ENCODE results near the gene SLC6A1.

SLC6A1 gene

DNA sequence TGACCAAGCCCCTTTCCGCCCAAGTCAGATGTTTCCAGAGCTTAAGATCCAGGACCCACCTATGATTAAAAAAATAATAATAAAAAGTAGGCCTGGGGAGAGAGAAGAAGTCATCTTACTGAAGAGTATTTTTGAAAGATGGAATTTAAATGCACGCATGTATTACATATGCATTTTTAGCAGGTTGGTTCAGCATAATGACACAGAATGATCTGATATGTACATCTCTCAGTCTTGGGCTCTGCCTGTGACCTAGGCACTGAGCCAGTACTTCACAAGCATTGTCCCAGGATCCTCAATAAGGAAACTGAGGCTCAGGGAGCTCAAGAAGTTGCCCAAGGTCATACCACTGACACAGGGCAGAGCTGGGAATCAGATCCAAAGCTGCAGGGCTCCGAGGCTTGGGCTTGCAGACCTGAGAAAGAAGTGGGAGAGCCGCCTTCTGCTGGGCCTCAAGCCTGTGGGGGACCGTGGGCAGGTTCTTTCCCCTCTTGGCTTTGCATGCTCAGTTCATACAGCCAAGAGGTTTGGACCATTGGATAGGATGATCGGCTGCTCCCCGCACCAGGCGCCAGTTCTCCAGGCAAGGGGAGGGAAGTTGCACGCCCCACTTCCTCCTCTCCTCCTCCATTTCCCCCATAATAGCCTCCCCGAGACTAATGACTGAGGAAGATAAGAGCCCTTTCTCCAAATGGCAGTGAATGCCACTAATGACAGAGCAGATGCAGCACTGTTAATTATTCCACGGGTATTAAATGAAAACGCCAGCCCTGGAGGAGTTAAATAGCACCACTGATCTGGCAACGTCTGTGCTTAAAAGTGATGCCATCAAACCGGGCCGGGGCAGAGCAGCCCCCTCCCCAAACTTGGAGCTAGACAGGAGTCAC is 6.9 kb downstream of the SLC6A1 start:
- FAIRE-seq: no peak

DNA sequence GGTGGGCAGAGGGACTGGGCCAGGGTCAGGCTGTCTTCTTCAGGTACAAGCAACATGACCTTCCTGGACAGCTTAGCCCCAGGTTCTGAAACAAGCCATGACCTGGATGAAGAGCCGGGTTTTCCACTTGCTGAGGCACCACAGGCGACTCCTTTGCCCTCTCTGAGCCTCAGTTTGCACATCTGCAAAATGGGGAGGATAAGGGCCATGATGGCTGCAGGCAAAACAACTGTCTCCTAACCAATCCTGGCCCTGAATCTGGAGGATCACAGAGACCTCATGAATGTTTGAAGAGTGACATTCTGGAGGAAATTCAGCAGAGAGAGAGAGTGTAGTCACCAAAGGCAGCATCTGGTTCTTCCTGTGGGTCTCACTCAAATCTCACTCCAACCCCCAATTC is 8.0 kb downstream of the SLC6A1 start:
- no peak for DNase-seq (ENCODE audit: insufficient read length, low spot score)
- TF ChIP-seq POLR2AphosphoS5 (IDR thresholded peaks at IDR 0.05; ENCODE audit: low read depth, low read length) (no peak), TAF1 (IDR thresholded peaks at IDR 0.05; ENCODE audit: low read depth, low read length) (no peak)
- no peak for FAIRE-seq

More for the DNA sequence above, 6.9 kb downstream of the SLC6A1 start:
- TF ChIP-seq POLR2AphosphoS5 (IDR thresholded peaks at IDR 0.05; ENCODE audit: low read depth, low read length): no peak
- TF ChIP-seq TAF1 (IDR thresholded peaks at IDR 0.05; ENCODE audit: low read depth, low read length): no peak
- TF ChIP-seq POLR2A (IDR thresholded peaks at IDR 0.05; ENCODE audit: low read depth, low read length): no peak
- TF ChIP-seq SPI1 (IDR thresholded peaks at IDR 0.05; ENCODE audit: low read depth, low read length): no peak
- no peak for TF ChIP-seq POU2F2 (IDR thresholded peaks at IDR 0.05; ENCODE audit: low read depth, low read length)
- TF ChIP-seq PAX5 (IDR thresholded peaks at IDR 0.05; ENCODE audit: insufficient read depth, low read length, severe bottlenecking): no peak
- no peak for DNase-seq (ENCODE audit: insufficient read length, low spot score)

DNA sequence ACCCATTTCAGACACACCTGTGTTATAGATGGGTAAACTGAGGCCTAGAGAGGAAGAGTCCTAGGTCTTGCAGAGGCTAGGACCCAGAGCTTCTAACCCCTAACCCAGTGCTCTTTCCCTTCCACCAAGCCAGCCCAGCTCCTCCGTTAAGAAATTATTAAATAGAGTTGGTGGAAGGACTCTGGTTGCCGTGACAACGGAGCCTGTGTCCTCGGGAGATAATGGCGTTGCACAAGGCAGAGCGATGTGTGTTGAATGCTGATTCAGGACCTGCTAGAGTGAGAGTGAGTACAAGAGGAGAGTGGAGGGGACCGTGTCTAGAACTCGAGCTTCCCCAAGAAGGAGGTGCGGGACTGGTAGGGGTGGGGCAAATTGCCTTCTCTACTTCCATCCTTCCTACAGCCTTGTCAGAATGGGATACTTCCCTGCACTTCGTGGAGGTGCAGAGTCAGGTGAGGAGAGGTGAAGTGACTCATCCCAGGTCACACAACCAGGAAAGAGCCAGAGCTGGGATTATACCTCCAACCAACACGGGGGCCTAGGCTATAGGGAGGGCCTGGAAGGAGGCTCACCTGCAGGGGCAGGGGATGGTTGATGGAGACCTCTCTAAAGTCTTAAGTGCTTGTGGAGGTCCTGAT is 8.6 kb downstream of the SLC6A1 start:
- FAIRE-seq (no peak), DNase-seq (ENCODE audit: insufficient read length, low spot score) (no peak)
- no peak for TF ChIP-seq POU2F2 (IDR thresholded peaks at IDR 0.05; ENCODE audit: low read depth, low read length)
- TF ChIP-seq POLR2A (IDR thresholded peaks at IDR 0.05; ENCODE audit: low read depth, low read length): no peak
- TF ChIP-seq SPI1 (IDR thresholded peaks at IDR 0.05; ENCODE audit: low read depth, low read length): no peak
- TF ChIP-seq TAF1 (IDR thresholded peaks at IDR 0.05; ENCODE audit: low read depth, low read length): no peak
- no peak for TF ChIP-seq POLR2AphosphoS5 (IDR thresholded peaks at IDR 0.05; ENCODE audit: low read depth, low read length)
- TF ChIP-seq PAX5 (IDR thresholded peaks at IDR 0.05; ENCODE audit: insufficient read depth, low read length, severe bottlenecking): no peak

DNA sequence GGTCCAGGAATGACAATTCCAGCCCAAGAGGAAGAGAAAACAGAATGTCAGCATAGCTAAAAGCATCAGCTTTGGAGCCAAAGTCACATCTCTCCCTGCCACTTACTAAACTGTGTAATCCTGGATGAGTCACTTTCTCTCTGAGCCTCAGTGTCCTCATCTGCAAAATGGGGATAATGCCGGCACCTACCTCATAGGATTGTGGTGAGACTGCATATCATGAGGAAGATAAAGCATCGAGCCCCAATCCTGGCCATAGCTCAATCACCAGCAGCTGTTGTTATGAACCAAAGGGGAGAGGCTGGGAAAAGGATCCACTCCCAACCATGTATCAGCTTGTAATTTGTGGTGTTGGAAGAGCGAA is 9.1 kb downstream of the SLC6A1 start:
- no peak for TF ChIP-seq POLR2A (IDR thresholded peaks at IDR 0.05; ENCODE audit: low read depth, low read length)
- no peak for TF ChIP-seq TAF1 (IDR thresholded peaks at IDR 0.05; ENCODE audit: low read depth, low read length)
- TF ChIP-seq POLR2AphosphoS5 (IDR thresholded peaks at IDR 0.05; ENCODE audit: low read depth, low read length): no peak
- TF ChIP-seq POU2F2 (IDR thresholded peaks at IDR 0.05; ENCODE audit: low read depth, low read length): no peak
- no peak for TF ChIP-seq SPI1 (IDR thresholded peaks at IDR 0.05; ENCODE audit: low read depth, low read length)
- TF ChIP-seq PAX5 (IDR thresholded peaks at IDR 0.05; ENCODE audit: insufficient read depth, low read length, severe bottlenecking): no peak
- no peak for FAIRE-seq
- no peak for DNase-seq (ENCODE audit: insufficient read length, low spot score)

DNA sequence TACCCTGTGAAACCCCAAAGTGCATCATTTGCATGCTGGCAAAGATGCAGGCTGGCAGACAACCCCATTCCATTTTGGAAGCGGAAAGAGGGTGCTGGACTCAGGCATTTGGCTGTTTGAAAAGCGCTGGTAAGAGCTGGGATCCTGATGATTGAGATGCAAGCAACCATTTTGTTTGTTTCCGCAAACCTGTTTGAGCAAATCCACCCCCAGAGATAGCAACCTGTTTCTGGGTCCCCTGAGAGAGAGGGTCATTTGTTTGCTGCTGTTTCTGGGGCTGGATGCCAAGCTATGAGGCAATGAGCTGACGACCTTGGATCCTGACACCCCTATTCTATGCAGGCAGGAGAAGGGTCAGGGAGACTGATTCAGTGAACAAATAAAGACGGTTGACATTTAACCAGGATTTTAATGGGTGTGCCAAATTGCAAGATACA is 9.8 kb downstream of the SLC6A1 start:
- DNase-seq (ENCODE audit: insufficient read length, low spot score): no peak
- no peak for TF ChIP-seq SPI1 (IDR thresholded peaks at IDR 0.05; ENCODE audit: low read depth, low read length)
- no peak for TF ChIP-seq TAF1 (IDR thresholded peaks at IDR 0.05; ENCODE audit: low read depth, low read length)
- TF ChIP-seq PAX5 (IDR thresholded peaks at IDR 0.05; ENCODE audit: insufficient read depth, low read length, severe bottlenecking): no peak
- no peak for TF ChIP-seq POLR2AphosphoS5 (IDR thresholded peaks at IDR 0.05; ENCODE audit: low read depth, low read length)
- TF ChIP-seq POU2F2 (IDR thresholded peaks at IDR 0.05; ENCODE audit: low read depth, low read length): no peak
- no peak for TF ChIP-seq POLR2A (IDR thresholded peaks at IDR 0.05; ENCODE audit: low read depth, low read length)
- FAIRE-seq: no peak

DNA sequence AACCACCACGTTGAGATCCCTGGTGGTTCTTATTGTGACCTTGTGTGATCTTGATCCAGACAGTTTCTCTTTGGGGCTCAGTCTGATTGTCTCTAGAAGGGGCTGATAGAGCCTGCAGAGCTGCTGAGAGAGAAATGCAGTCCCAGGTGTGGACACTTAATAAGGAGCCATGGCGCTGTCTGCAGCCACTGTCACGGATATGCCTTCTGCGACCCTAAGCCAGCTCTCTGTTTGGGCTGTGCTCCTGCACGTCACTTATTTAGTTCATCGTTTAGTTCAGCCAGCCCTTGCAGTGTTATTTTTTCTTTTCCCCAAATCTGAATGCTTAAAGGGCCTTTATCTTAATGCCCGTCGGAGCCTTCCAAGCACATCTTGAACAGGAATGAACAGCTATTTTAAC is 12.0 kb downstream of the SLC6A1 start:
- FAIRE-seq (no peak), DNase-seq (ENCODE audit: insufficient read length, low spot score) (no peak)
- no peak for TF ChIP-seq POU2F2 (IDR thresholded peaks at IDR 0.05; ENCODE audit: low read depth, low read length)
- no peak for TF ChIP-seq PAX5 (IDR thresholded peaks at IDR 0.05; ENCODE audit: insufficient read depth, low read length, severe bottlenecking)
- TF ChIP-seq POLR2A (IDR thresholded peaks at IDR 0.05; ENCODE audit: low read depth, low read length): no peak
- no peak for TF ChIP-seq TAF1 (IDR thresholded peaks at IDR 0.05; ENCODE audit: low read depth, low read length)
- no peak for TF ChIP-seq SPI1 (IDR thresholded peaks at IDR 0.05; ENCODE audit: low read depth, low read length)
- no peak for TF ChIP-seq POLR2AphosphoS5 (IDR thresholded peaks at IDR 0.05; ENCODE audit: low read depth, low read length)

DNA sequence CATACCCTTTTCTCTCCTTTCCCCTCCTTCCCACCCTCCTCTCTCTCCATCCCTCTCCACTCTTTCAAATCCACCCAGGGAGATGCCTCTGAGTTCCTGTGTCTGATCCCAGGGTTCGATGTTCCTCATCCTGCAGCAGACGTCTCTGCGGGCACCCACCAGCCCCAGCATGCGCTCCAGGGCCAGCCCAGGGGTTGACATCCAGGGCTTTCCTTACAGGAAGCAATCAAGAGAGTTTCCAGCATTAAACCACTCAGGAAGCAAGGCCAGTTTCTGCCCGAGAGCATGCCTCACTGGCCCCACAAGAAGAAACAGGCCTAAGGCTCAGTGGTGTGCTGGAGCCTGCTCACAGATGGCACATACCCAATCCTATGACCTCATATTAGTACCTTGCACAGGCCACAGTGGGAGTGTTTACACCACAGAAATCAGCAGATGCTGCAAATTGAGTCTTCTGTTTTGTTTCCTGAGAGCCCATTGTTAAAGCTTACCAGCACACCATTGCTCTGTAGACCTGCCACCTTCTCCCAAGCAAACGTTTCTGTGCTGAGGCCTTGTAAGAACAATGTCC is 13.2 kb downstream of the SLC6A1 start:
- FAIRE-seq (no peak), DNase-seq (ENCODE audit: insufficient read length, low spot score) (no peak)
- TF ChIP-seq PAX5 (IDR thresholded peaks at IDR 0.05; ENCODE audit: insufficient read depth, low read length, severe bottlenecking): no peak
- TF ChIP-seq POLR2AphosphoS5 (IDR thresholded peaks at IDR 0.05; ENCODE audit: low read depth, low read length): no peak

DNA sequence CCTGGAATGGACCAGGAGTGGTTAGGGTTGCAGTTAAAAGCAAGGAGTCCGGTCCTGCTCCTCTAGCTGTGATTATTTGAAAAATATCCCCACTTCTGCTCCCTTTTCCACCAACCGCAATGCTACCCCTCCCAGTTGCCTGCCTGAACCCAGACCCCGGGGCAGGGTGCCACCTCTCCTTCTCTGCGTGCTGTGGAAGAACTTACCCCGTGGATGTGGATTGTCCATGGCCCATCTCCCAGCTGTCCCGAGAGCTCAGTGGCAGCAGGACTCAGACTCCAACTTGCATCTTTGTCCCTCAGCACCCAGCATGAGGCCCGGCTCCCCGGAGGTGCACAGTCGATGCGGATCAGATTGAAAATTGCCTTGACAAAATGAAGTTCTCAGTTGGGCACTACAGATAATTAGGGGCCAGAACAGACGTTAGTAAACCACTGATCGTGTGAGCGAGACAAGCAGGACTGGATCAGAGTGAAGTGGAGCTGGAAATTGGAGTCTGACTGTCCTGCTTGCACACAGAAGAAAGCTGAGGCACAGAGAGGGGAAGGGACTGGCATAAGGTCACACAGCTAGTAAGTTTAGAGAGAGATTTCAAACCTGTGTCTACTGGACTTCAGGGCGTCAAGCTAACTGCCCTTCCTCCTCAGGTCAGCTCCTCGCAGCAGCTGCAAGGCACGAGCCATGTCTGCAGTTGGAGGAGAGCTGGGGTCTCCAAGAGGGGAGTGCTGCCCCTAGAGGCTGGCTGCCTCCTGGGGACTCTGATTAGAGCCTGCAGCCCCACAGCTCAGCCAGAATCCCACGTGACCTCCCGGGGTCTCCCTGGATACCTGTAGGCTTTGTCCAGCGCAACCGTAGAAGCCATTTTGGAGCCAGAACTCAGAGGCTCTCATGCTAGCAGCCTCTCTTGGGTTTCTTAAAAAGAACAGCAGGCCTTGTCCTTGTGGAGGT is 14.7 kb downstream of the SLC6A1 start:
- DNase-seq (ENCODE audit: insufficient read length, low spot score): no peak
- TF ChIP-seq POU2F2 (IDR thresholded peaks at IDR 0.05; ENCODE audit: low read depth, low read length): no peak
- TF ChIP-seq TAF1 (IDR thresholded peaks at IDR 0.05; ENCODE audit: low read depth, low read length): no peak
- no peak for TF ChIP-seq POLR2A (IDR thresholded peaks at IDR 0.05; ENCODE audit: low read depth, low read length)
- no peak for TF ChIP-seq POLR2AphosphoS5 (IDR thresholded peaks at IDR 0.05; ENCODE audit: low read depth, low read length)
- TF ChIP-seq PAX5 (IDR thresholded peaks at IDR 0.05; ENCODE audit: insufficient read depth, low read length, severe bottlenecking): no peak
- TF ChIP-seq SPI1 (IDR thresholded peaks at IDR 0.05; ENCODE audit: low read depth, low read length): no peak
- no peak for FAIRE-seq

DNA sequence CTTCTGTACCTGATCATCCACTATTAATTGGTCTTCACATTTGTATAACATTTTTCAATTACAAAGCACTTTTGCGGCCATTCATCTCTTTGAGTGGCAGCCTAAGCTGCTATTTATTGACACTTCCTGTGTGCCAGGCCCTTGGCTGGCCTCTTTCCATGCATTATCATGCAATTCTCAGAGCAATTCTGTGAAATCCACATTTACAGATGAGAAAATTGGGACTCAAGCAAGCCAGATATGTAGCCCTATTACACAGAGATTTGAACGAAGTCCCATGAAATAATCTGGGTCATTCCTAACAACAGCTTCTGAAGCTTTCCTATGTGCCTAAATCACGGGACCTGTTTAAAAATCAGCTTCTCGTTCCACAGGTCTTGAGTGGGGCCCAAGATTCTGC is 17.4 kb downstream of the SLC6A1 start:
- no peak for FAIRE-seq
- TF ChIP-seq POLR2A (IDR thresholded peaks at IDR 0.05; ENCODE audit: low read depth, low read length) (no peak), TAF1 (IDR thresholded peaks at IDR 0.05; ENCODE audit: low read depth, low read length) (no peak), SPI1 (IDR thresholded peaks at IDR 0.05; ENCODE audit: low read depth, low read length) (no peak), POU2F2 (IDR thresholded peaks at IDR 0.05; ENCODE audit: low read depth, low read length) (no peak), PAX5 (IDR thresholded peaks at IDR 0.05; ENCODE audit: insufficient read depth, low read length, severe bottlenecking) (no peak), POLR2AphosphoS5 (IDR thresholded peaks at IDR 0.05; ENCODE audit: low read depth, low read length) (no peak)
- no peak for DNase-seq (ENCODE audit: insufficient read length, low spot score)
